Smooth muscle cell (in vitro differentiated cells): ENCODE measurements around the gene SHISA3. TPM values are rescaled to one million over a fixed set of nuclear protein-coding genes. Genes with fewer than 3 reads are reported as not detected.

Experiments
- DNase-seq: peaks from one replicate; lab custom pipeline; 2025; ENCODE audit not compliant: unreplicated experiment; lab: John Stamatoyannopoulos, UW
- H2AFZ ChIP-seq: fragments of 200-600 bp; sonication (generic); 2 replicates; pipeline ENCODE4 v1.6.0; 2016; ENCODE audit warnings: antibody characterized with exemption, low read depth, mild to moderate bottlenecking
- H3F3A ChIP-seq: fragments of 200-600 bp; sonication (generic); 2 replicates; pipeline ENCODE4 v1.6.0; 2017; ENCODE audit warnings: antibody characterized with exemption, low read depth
- H3K27ac ChIP-seq: fragments of 200-600 bp; sonication (generic); 2 replicates; pipeline ENCODE4 v1.5.1; 2016; ENCODE audit warnings: low read depth, mild to moderate bottlenecking
- H3K27me3 ChIP-seq: fragments of 200-600 bp; sonication (generic); 2 replicates; pipeline ENCODE4 v1.6.1; 2016; ENCODE audit warnings: low read depth, mild to moderate bottlenecking
- H3K36me3 ChIP-seq: fragments of 200-600 bp; sonication (generic); 2 replicates; pipeline ENCODE4 v1.5.1; 2016; ENCODE audit warnings: low read depth
- H3K4me1 ChIP-seq: fragments of 200-600 bp; sonication (generic); 2 replicates; pipeline ENCODE4 v1.5.1; 2016; ENCODE audit warnings: low read depth
- H3K4me2 ChIP-seq: fragments of 200-600 bp; sonication (generic); 2 replicates; pipeline ENCODE4 v1.6.0; 2016; ENCODE audit warnings: mild to moderate bottlenecking
- H3K4me3 ChIP-seq: fragments of 200-600 bp; sonication (generic); 2 replicates; pipeline ENCODE4 v1.5.1; 2016; ENCODE audit warnings: mild to moderate bottlenecking
- H3K79me2 ChIP-seq: fragments of 200-600 bp; sonication (generic); 2 replicates; pipeline ENCODE4 v1.6.0; 2016; ENCODE audit warnings: low read depth, mild to moderate bottlenecking
- H3K9ac ChIP-seq: fragments of 200-600 bp; sonication (generic); 2 replicates; pipeline ENCODE4 v1.6.0; 2016; ENCODE audit warnings: low read depth
- H3K9me3 ChIP-seq: fragments of 200-600 bp; sonication (generic); replicated peaks from 2 replicates; pipeline ENCODE4 v1.5.1; 2016; ENCODE audit warnings: low read depth
- H4K20me1 ChIP-seq: fragments of 200-600 bp; sonication (generic); 2 replicates; pipeline ENCODE4 v1.6.0; 2016; ENCODE audit warnings: low read depth
- CTCF ChIP-seq: fragments of 200-600 bp; sonication (generic); IDR thresholded peaks from 2 replicates; pipeline ENCODE4 v1.5.1; 2017; ENCODE audit warnings: borderline replicate concordance, mild to moderate bottlenecking, antibody characterized with exemption; ENCODE audit not compliant: insufficient read depth, poor library complexity, severe bottlenecking
- WGBS: methylation state at CpG from one replicate; pipeline ENCODE4 v1.1.7; 2016; ENCODE audit warnings: low lambda C conversion rate; 5-methylcytosine and 5-hydroxymethylcytosine counted together
- polyA plus RNA-seq: library from polyadenylated mRNA; unstranded; fragments of >200 nt; fragmentation: Nextera tagmentation; extraction: Ambion mirVana; gene quantifications from 2 replicates; pipeline ENCODE4 v1.2.1, GENCODE V29; 2016
- total RNA-seq: library from RNA; depleted of rRNA; stranded (reverse); fragments of >200 nt; gene quantifications from 2 replicates; pipeline ENCODE4 v1.2.3, GENCODE V29; 2014

Gene SHISA3
- total and polyA plus RNA-seq, 2 experiments from 2014 or later, result not detected

GRCh38 chr4:42364266-42365053 lies 32.8 kb upstream of the SHISA3 start:
- H3F3A ChIP-seq, result no peaks in the 10 kb centered on the region
- no peaks in the 10 kb centered on the region for H3K79me2 ChIP-seq
- peaks cover 4% of the 10 kb centered on the region for H3K27me3 ChIP-seq
- no peaks in the 10 kb centered on the region for H4K20me1 ChIP-seq
- no peaks in the 10 kb centered on the region for H3K36me3 ChIP-seq
- no peak overlapping the region for H3K4me2 ChIP-seq
- H3K9me3 ChIP-seq, result no peaks in the 10 kb centered on the region
- no peaks in the 10 kb centered on the region for H3K4me1 ChIP-seq
- no peak overlapping the region for H2AFZ ChIP-seq
- no peak for DNase-seq
- TF ChIP-seq CTCF, result no peak
- no peak overlapping the region for H3K4me3 ChIP-seq
- H3K27ac ChIP-seq, result no peak overlapping the region
- no peak overlapping the region for H3K9ac ChIP-seq

GRCh38 chr4:42366959-42367358 lies 30.3 kb upstream of the SHISA3 start:
- Histone ChIP-seq H2AFZ (no peak overlapping the region), H3K4me3 (no peak overlapping the region), H3K9ac (no peak overlapping the region), H3K4me1 (no peaks in the 10 kb centered on the region), H3K9me3 (no peaks in the 10 kb centered on the region), H3K27ac (no peak overlapping the region), H3K79me2 (no peaks in the 10 kb centered on the region), H3K36me3 (no peaks in the 10 kb centered on the region), H3F3A (no peaks in the 10 kb centered on the region), H3K27me3 (no peaks in the 10 kb centered on the region), H3K4me2 (no peak overlapping the region), H4K20me1 (no peaks in the 10 kb centered on the region)
- 93% methylated on average over 1 of the region's 1 CpG for WGBS
- no peak for DNase-seq
- no peak for TF ChIP-seq CTCF

- Histone ChIP-seq H3K36me3 (no peaks in the 10 kb centered on the region), H3K27ac (no peak overlapping the region), H3K4me1 (no peaks in the 10 kb centered on the region), H3K4me3 (no peak overlapping the region), H3K9ac (no peak overlapping the region), H4K20me1 (no peaks in the 10 kb centered on the region), H2AFZ (no peak overlapping the region), H3K79me2 (no peaks in the 10 kb centered on the region), H3K4me2 (no peak overlapping the region), H3F3A (no peaks in the 10 kb centered on the region), H3K9me3 (no peaks in the 10 kb centered on the region), H3K27me3 (no peaks in the 10 kb centered on the region)
- TF ChIP-seq CTCF, result no peak
- DNase-seq, result no peak
- WGBS, result 95% methylated on average over 27 of the region's 27 CpGs
Measured at GRCh38 chr4:42369489-42369888, 27.8 kb upstream of the SHISA3 start.
